Karpas-422 (cell line): ENCODE data around the gene MMP23B. TPM values are rescaled to one million over a fixed set of nuclear protein-coding genes. Genes with fewer than 3 reads are reported as not detected.
"Not testable (repeated sequence)": the region's sequence is repeated elsewhere in the genome, so short reads cannot be mapped to it uniquely, and the experiment has no call there.

Experiments
- DNase-seq: peaks from one replicate; pipeline ENCODE4 v3.0.0-alpha.2; 2015
- H2AFZ ChIP-seq: fragments of 200-600 bp; sonication (generic); 2 replicates; pipeline ENCODE4 v1.6.1; 2014; ENCODE audit warnings: antibody characterized with exemption, low read length, mixed read lengths
- H3K27ac ChIP-seq: fragments of 200-600 bp; sonication (generic); 2 replicates; pipeline ENCODE4 v1.5.1; 2014; ENCODE audit warnings: mild to moderate bottlenecking, low read length, moderate library complexity
- H3K27me3 ChIP-seq: fragments of 200-600 bp; sonication (generic); 2 replicates; pipeline ENCODE4 v1.6.1; 2014; ENCODE audit warnings: low read length, mixed read lengths
- H3K36me3 ChIP-seq: fragments of 200-600 bp; sonication (generic); 2 replicates; pipeline ENCODE4 v1.6.1; 2014; ENCODE audit warnings: low read length, mixed read lengths; ENCODE audit not compliant: insufficient read depth
- H3K4me1 ChIP-seq: fragments of 200-600 bp; sonication (generic); 2 replicates; pipeline ENCODE4 v1.6.1; 2014; ENCODE audit warnings: mild to moderate bottlenecking, low read length, mixed read lengths
- H3K4me2 ChIP-seq: fragments of 200-600 bp; sonication (generic); 2 replicates; pipeline ENCODE4 v1.6.1; 2014; ENCODE audit warnings: low read length, low read depth, mild to moderate bottlenecking; ENCODE audit not compliant: poor library complexity, severe bottlenecking
- H3K4me3 ChIP-seq: fragments of 200-600 bp; sonication (generic); 2 replicates; pipeline ENCODE4 v1.5.1; 2014; ENCODE audit warnings: mild to moderate bottlenecking, antibody characterized with exemption, low read length, mixed read lengths
- H3K79me2 ChIP-seq: fragments of 200-600 bp; sonication (generic); 2 replicates; pipeline ENCODE4 v1.6.1; 2014; ENCODE audit warnings: mild to moderate bottlenecking, low read length, mixed read lengths
- H3K9ac ChIP-seq: fragments of 200-600 bp; sonication (generic); 2 replicates; pipeline ENCODE4 v1.6.0; 2014; ENCODE audit warnings: low read length
- H3K9me2 ChIP-seq: fragments of 200-600 bp; sonication (generic), shearing (Covaris generic); replicated peaks from 2 replicates; pipeline ENCODE4 v1.6.0; 2014; ENCODE audit warnings: mild to moderate bottlenecking, low read length, moderate library complexity; ENCODE audit not compliant: insufficient read depth
- H3K9me3 ChIP-seq: fragments of 300-700, 200-600 bp; sonication (generic); 2 replicates; pipeline ENCODE4 v1.6.1; 2014; ENCODE audit warnings: low read length, mixed read lengths
- H4K20me1 ChIP-seq: fragments of 200-600 bp; sonication (generic); 2 replicates; pipeline ENCODE4 v1.6.1; 2014; ENCODE audit warnings: mild to moderate bottlenecking, antibody characterized with exemption, low read length, low read depth; ENCODE audit not compliant: insufficient read depth
- total RNA-seq: library from RNA; depleted of rRNA; stranded (reverse); fragments of >200 nt; shearing (Covaris generic); gene quantifications from 2 replicates; pipeline ENCODE4 v1.2.3, GENCODE V29; 2014; ENCODE audit warnings: low replicate concordance

Gene MMP23B
- total RNA-seq, 1 experiment from 2014 or later: 1.3 TPM

- not testable (repeated sequence) for H3K9ac ChIP-seq, H4K20me1 ChIP-seq, H3K79me2 ChIP-seq, H3K4me2 ChIP-seq, H3K9me3 ChIP-seq, H3K36me3 ChIP-seq, H3K27me3 ChIP-seq, DNase-seq, H3K27ac ChIP-seq, H3K4me3 ChIP-seq, H2AFZ ChIP-seq, H3K9me2 ChIP-seq, H3K4me1 ChIP-seq
Observed at GRCh38 chr1:1640081-1640480, 8.1 kb downstream of the MMP23B start.

DNA sequence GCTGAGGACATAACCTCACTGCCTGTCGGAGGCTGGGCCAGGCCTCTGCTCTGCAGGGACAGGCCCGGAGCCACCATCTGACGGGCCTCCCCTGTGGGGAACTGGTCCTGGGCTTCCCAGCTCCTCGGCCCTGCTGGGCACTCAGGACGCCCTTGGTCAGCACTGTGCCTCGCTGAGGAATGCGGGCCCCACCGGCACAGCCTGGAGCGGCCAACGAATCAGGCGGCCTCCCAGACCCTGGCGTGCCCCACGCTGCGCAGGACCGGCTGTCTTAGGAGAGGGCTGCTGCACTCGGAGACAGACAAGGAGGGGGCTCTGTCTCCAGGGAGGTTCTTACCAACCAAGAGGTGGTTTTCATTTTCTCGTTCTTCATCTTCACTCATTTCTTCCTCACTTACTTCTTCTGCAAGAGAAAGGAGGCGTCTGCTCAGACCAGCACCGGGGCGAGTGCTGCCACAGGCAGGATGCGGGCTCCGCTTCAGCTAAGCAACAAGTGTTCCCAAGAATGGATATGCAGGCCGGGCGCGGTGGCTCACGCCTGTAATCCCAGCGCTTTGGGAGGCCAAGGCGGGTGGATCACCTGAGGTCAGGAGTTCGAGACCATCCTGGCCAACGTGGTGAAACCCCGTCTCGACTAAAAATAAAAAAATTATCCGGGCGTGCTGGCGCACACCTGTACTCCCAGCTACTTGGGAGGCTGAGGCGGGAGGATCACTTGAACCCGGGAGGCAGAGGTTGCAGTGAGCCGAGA, 8.9 kb downstream of the MMP23B start:
- H3K27ac ChIP-seq, H3K36me3 ChIP-seq, H3K4me1 ChIP-seq, H2AFZ ChIP-seq, H3K4me2 ChIP-seq, DNase-seq, H3K9me3 ChIP-seq, H3K79me2 ChIP-seq, H4K20me1 ChIP-seq, H3K9ac ChIP-seq, H3K4me3 ChIP-seq, H3K27me3 ChIP-seq, H3K9me2 ChIP-seq: not testable (repeated sequence)

DNA sequence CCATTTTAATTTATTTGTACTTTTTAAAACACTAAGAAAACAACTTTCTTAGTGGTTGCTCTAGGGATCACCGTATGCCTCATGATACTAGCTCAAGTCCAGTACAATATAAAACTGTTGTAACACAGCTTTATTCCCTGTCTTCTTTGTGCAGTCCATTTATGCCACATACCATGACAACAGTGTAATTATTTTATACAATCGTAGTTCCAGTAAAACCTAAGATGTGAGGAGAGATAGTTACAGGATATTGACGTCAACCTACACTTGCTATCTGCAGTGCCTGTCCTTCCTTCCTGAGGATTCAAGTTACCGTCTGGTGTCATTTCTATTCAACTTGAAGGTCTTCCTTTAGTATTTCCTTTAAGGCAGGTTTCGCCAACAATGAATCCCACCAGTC, 14.4 kb downstream of the MMP23B start:
- H3K9me2 ChIP-seq, H3K27ac ChIP-seq, H3K36me3 ChIP-seq, H3K4me1 ChIP-seq, H3K4me3 ChIP-seq, H4K20me1 ChIP-seq, H2AFZ ChIP-seq, H3K4me2 ChIP-seq, H3K79me2 ChIP-seq, DNase-seq, H3K27me3 ChIP-seq, H3K9ac ChIP-seq, H3K9me3 ChIP-seq: not testable (repeated sequence)

GRCh38 chr1:1647567-1648241, 15.7 kb downstream of the MMP23B start:
- not testable (repeated sequence) for H3K4me1 ChIP-seq, DNase-seq, H3K36me3 ChIP-seq, H2AFZ ChIP-seq, H3K9ac ChIP-seq, H3K9me2 ChIP-seq, H4K20me1 ChIP-seq, H3K9me3 ChIP-seq, H3K27ac ChIP-seq, H3K4me3 ChIP-seq, H3K27me3 ChIP-seq, H3K4me2 ChIP-seq, H3K79me2 ChIP-seq

GRCh38 chr1:1648265-1648664, 16.3 kb downstream of the MMP23B start:
- not testable (repeated sequence) for H3K27ac ChIP-seq, H3K4me2 ChIP-seq, H3K27me3 ChIP-seq, H4K20me1 ChIP-seq, H3K9ac ChIP-seq, DNase-seq, H3K36me3 ChIP-seq, H3K4me1 ChIP-seq, H2AFZ ChIP-seq, H3K9me2 ChIP-seq, H3K9me3 ChIP-seq, H3K4me3 ChIP-seq, H3K79me2 ChIP-seq

DNA sequence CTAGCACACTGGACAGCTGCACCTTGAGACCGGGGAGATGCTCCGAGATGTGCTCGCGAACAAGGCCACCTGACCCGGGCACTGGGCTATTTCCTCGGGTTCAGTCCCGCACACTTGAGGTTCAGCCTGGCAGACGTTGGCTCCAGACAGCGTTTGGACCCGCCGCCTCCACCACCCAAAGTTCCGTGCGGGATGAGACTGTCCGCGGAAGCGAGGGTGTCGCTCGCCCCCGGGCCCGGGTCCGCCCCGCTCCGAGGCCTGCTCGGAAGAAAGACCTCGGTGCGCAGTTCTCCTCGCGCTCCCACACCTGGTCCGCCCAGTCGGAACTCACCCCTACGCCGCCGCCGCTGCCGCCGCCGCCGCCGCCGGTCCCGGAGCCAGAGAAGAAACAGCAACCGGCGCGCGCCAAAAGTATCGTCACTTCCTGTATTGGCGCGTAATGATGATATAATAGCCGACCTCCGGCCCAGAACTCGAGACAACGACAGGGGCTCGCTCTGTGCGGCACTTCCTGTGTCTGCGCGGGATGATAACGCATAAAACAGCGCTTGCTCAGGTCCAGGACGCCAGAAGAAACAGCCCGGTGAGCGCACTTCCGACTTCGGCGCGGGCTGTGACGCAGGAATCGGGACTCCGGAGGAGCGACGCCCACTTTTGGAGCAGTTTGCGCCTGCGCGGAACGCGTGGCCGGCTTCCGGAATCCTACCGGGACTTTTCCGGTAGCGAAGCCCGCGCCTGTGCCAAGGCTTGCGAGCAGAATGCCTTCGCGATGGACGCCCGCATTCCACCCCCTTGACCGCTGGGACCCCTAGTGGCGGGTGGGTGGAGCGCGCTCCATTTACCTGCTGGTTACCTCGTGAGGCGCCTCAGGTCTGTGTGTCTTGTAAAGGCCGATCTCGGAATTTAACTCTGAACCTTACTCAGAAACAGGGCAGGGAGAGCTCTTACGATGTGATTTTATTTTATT, 26.9 kb downstream of the MMP23B start, which contains the start of gene CDK11B:
CDK11B (minus strand) TSS at position 422 of the 967 bp plus-strand sequence. CDS start 1,519 bp downstream, outside the sequence.
- H3K9me3 ChIP-seq, H4K20me1 ChIP-seq, H3K27me3 ChIP-seq, H3K4me1 ChIP-seq, H3K9me2 ChIP-seq: not testable (repeated sequence)
- Histone ChIP-seq H3K4me2 (peak within 1 kb of the TSS; percentile 49), H3K36me3 (peaks cover 13% of the 10 kb centered on the region; the same call in 1 of the 2 replicates), H3K9ac (peak within 1 kb of the TSS; percentile 75), H2AFZ (peak within 1 kb of the TSS; percentile 3; the same call in 1 of the 2 replicates), H3K4me3 (peak within 1 kb of the TSS; percentile 70), H3K27ac (peak within 1 kb of the TSS; percentile 70), H3K79me2 (peaks cover 21% of the 10 kb centered on the region)
- peak; percentile 99 for DNase-seq

GRCh38 chr1:1662392-1662791, 30.4 kb downstream of the MMP23B start:
- H3K27me3 ChIP-seq, H3K36me3 ChIP-seq, H3K9ac ChIP-seq, H2AFZ ChIP-seq, H3K27ac ChIP-seq, H3K4me3 ChIP-seq, DNase-seq, H4K20me1 ChIP-seq, H3K4me2 ChIP-seq, H3K4me1 ChIP-seq, H3K79me2 ChIP-seq, H3K9me2 ChIP-seq, H3K9me3 ChIP-seq: not testable (repeated sequence)
